GM12874 (cell line): Measurements from ENCODE around the gene NOXO1.

Experiments
- CTCF ChIP-seq: IDR thresholded peaks from 2 replicates; pipeline ENCODE4 v1.5.1; 2011; ENCODE audit warnings: low read depth, mild to moderate bottlenecking, control low read depth, low read length, moderate library complexity; ENCODE audit not compliant: insufficient read depth

The NOXO1 gene

GRCh38 chr16:1984347-1985225 lies 3.3 kb upstream of the NOXO1 start:
- no peak for TF ChIP-seq CTCF

GRCh38 chr16:1983544-1984346 lies 2.5 kb upstream of the NOXO1 start, which contains the start of gene GFER:
Gene GFER, plus strand, starts transcription at chr16:1984193. Its CDS starts 26 bp downstream, at chr16:1984219.
- TF ChIP-seq CTCF, result peak; percentile 56

GRCh38 chr16:1982991-1983543 lies 1.8 kb upstream of the NOXO1 start:
- TF ChIP-seq CTCF, result no peak

GRCh38 chr16:1982013-1982433 lies 754 bp upstream of the NOXO1 start:
- TF ChIP-seq CTCF, result no peak

GRCh38 chr16:1980770-1981087 lies 540 bp downstream of the NOXO1 start:
- no peak for TF ChIP-seq CTCF

GRCh38 chr16:1980030-1980769 lies 1.1 kb downstream of the NOXO1 start:
- TF ChIP-seq CTCF, result no peak
